HUES64 (cell line): ENCODE data around the gene UBE3C.
"Not testable (repeated sequence)": the region's sequence is repeated elsewhere in the genome, so short reads cannot be mapped to it uniquely, and the experiment has no call there.

Experiments used
- H3K27ac ChIP-seq: 2 replicates; pipeline ENCODE4 v1.7.0; 2013; ENCODE audit warnings: low read depth, low read length, inconsistent platforms
- H3K27me3 ChIP-seq: 2 replicates; pipeline ENCODE4 v1.6.1; 2013; ENCODE audit warnings: mild to moderate bottlenecking, low read length; ENCODE audit not compliant: insufficient read depth
- H3K36me3 ChIP-seq: 2 replicates; pipeline ENCODE4 v1.6.1; 2013; ENCODE audit warnings: mild to moderate bottlenecking, low read length; ENCODE audit not compliant: insufficient read depth
- H3K4me1 ChIP-seq: 2 replicates; pipeline ENCODE4 v1.6.1; 2013; ENCODE audit warnings: mild to moderate bottlenecking, low read length, moderate library complexity; ENCODE audit not compliant: insufficient read depth
- H3K4me3 ChIP-seq: 2 replicates; pipeline ENCODE4 v1.5.1; 2013; ENCODE audit warnings: mild to moderate bottlenecking, low read length, moderate library complexity
- H3K9ac ChIP-seq: 2 replicates; pipeline ENCODE4 v1.6.1; 2013; ENCODE audit warnings: mild to moderate bottlenecking, low read depth, low read length
- H3K9me3 ChIP-seq: 2 replicates; pipeline ENCODE4 v1.6.1; 2013; ENCODE audit warnings: low read depth, low read length; ENCODE audit not compliant: insufficient read depth
- WGBS: fragments of 150-250, 120-280 bp; methylation state at CpG from one replicate; pipeline ENCODE4 v1.1.7; 2013; ENCODE audit warnings: missing lambda C conversion rate; 5-methylcytosine and 5-hydroxymethylcytosine counted together

The UBE3C gene

DNA sequence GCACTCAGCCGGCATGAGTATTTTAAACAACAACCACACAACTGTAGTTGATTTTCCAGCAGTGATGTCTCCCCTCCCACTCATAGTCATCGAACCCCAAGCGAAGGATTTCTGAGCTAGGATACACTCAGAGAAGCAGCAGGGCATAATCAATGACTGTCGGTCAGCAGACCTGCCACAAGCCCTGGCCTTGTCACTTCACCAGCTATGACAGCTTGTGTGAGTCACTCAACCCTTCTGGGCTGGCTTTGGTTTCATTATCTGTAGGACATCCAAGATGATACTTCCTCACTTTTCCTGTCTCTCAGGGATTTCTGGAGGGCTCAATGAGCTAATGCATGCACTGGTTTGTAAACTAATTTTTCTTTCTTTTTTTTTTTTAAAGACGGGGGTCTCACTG is 22.0 kb upstream of the UBE3C start:
- H3K9ac ChIP-seq, result no peak overlapping the region
- no peaks in the 10 kb centered on the region for H3K36me3 ChIP-seq
- no peak overlapping the region for H3K4me3 ChIP-seq
- H3K27me3 ChIP-seq, result no peaks in the 10 kb centered on the region; the same call in 1 of the 2 replicates
- H3K4me1 ChIP-seq, result no peaks in the 10 kb centered on the region
- no peak overlapping the region for H3K27ac ChIP-seq
- H3K9me3 ChIP-seq, result peaks cover 5% of the 10 kb centered on the region
- WGBS, result 91% methylated on average over 5 of the region's 5 CpGs

DNA sequence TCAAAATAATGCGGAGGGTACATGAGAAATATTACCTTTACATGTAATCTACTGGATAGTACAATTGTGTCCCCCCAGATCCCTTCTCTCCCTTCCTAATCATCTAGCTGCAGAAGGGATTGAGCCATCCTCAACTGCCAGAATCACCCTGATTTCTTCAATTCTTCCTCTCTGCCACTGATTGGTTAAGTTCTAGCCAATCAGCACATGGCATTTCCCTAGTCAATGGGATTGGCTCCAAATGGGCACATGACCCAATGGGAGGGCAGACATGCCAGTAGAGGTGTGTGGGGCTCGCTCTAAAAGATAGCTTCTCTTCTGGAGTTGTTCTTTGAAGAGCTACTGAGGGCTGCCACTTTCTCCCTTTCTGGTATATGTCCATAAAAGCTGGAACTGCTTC is 20.9 kb upstream of the UBE3C start:
- Histone ChIP-seq H3K9ac (no peak overlapping the region), H3K36me3 (no peaks in the 10 kb centered on the region), H3K27me3 (no peaks in the 10 kb centered on the region; the same call in 1 of the 2 replicates), H3K4me1 (no peaks in the 10 kb centered on the region), H3K4me3 (no peak overlapping the region), H3K27ac (no peak overlapping the region), H3K9me3 (peaks cover 3% of the 10 kb centered on the region; the same call in 1 of the 2 replicates)
- WGBS, result 94% methylated on average over 2 of the region's 2 CpGs

DNA sequence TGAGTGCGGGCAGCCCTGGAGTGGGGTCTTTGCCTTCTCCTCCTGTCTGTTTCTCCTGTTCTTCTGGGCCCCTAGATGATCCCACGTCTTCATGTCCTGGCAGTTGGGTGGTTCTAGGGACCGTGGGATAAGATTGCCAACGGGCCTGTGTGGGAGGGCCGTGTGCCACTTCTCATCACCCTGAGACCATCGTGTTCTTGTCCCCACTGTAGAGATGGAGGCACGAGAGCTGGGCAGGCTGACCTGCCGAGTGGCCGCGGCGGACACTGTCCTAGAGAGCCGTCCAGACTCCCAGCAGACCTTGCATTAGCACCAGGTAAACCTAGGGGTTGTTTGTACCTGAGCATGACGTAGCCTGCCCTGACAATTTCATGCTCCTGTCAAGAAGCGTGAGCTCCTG is 18.5 kb upstream of the UBE3C start:
- peaks cover 3% of the 10 kb centered on the region; the same call in 1 of the 2 replicates for H3K9me3 ChIP-seq
- no peak overlapping the region for H3K27ac ChIP-seq
- no peaks in the 10 kb centered on the region for H3K4me1 ChIP-seq
- WGBS, result 94% methylated on average over 14 of the region's 14 CpGs
- no peak overlapping the region for H3K9ac ChIP-seq
- no peak overlapping the region for H3K4me3 ChIP-seq
- no peaks in the 10 kb centered on the region for H3K36me3 ChIP-seq
- no peaks in the 10 kb centered on the region for H3K27me3 ChIP-seq

DNA sequence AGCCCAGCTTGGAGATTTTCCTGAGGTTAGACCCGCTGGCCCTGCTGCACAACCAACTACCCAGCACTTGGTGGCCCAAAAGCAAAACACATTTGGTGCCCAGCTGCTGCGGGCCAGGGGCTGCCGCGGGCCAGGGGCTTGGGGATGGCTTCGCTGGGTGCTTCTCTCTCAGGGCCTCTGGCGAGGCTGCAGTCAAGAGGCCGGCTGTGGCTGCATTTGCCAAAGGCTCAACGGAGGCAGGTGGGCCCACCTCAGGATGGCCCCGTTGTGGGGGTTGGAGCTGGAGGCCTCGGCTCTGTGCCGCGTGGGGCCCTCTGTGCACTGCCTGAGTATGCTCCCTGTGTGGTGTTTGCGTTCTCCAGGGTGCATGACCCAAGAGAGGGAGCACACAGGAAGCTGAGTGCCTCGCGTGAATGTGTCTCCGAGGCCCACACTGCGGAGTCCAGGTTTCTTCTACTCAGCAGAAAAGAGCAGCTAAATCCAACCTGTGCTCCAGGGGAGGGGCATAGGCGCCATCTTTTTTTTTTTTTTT is 17.5 kb upstream of the UBE3C start:
- Histone ChIP-seq H3K9ac (no peak overlapping the region), H3K27me3 (no peaks in the 10 kb centered on the region), H3K36me3 (no peaks in the 10 kb centered on the region), H3K9me3 (peaks cover 3% of the 10 kb centered on the region; the same call in 1 of the 2 replicates), H3K4me3 (no peak overlapping the region), H3K4me1 (no peaks in the 10 kb centered on the region), H3K27ac (no peak overlapping the region)
- WGBS, result 96% methylated on average over 18 of the region's 18 CpGs

DNA sequence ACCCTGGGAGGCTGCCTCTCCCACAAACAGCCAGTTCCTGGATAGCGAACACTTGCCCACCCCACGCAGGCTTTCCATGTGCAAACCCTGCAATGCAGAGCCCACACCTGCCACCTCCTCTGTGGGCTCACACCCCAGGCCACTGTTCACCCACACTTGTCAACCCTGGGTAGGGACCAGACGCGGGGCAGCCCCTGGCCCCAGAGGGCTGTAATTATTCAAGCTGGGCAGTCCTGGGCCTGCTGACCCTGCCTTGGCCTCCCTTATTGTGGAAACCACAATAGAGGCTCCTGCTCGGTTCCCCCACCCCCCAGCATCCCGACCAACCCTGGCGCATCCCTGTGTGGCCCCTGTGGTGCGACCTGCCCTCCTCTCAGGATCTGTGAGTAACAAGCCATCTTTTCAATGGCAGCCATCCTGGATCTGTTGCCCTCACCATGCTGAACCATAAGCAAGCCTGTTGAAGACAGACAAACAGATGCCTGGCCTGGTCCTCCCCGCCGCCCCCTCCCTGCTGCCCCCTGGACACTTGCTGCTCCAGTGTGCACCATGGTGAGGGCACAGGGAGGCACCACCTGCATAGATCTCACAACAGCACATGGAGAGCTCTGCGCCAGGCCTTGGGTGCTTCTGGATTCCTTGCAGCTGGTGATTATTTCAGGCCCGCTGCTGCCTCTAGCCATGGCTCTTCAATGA is 15.8 kb upstream of the UBE3C start:
- H3K36me3 ChIP-seq, result no peaks in the 10 kb centered on the region
- H3K27ac ChIP-seq, result no peak overlapping the region
- H3K4me3 ChIP-seq, result no peak overlapping the region
- H3K9me3 ChIP-seq, result no peaks in the 10 kb centered on the region
- H3K9ac ChIP-seq, result no peak overlapping the region
- no peaks in the 10 kb centered on the region for H3K4me1 ChIP-seq
- no peaks in the 10 kb centered on the region for H3K27me3 ChIP-seq
- 85% methylated on average over 12 of the region's 12 CpGs for WGBS

DNA sequence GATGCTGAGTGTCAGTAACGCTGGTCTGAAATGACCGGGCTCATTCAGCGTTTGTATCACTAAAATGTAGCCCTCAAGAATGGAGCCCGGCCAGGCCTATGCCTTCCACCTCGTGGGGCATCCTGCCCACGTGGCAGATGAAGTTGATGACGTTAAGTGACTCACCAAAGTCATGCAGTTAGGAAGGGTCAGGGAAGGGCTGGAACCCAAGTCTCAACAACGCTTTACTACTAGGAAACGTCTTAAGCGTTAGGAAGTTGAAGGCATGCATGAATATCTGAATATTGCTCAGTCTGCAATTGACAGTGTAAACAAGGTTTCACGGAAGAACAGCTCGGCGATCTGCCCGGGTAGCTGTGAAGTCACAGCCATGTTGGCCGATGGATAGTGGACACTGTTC is 14.0 kb upstream of the UBE3C start:
- H3K4me1 ChIP-seq, result no peaks in the 10 kb centered on the region
- no peaks in the 10 kb centered on the region for H3K9me3 ChIP-seq
- 91% methylated on average over 15 of the region's 15 CpGs for WGBS
- no peaks in the 10 kb centered on the region for H3K36me3 ChIP-seq
- no peak overlapping the region for H3K9ac ChIP-seq
- no peak overlapping the region for H3K27ac ChIP-seq
- H3K4me3 ChIP-seq, result no peak overlapping the region
- no peaks in the 10 kb centered on the region for H3K27me3 ChIP-seq

DNA sequence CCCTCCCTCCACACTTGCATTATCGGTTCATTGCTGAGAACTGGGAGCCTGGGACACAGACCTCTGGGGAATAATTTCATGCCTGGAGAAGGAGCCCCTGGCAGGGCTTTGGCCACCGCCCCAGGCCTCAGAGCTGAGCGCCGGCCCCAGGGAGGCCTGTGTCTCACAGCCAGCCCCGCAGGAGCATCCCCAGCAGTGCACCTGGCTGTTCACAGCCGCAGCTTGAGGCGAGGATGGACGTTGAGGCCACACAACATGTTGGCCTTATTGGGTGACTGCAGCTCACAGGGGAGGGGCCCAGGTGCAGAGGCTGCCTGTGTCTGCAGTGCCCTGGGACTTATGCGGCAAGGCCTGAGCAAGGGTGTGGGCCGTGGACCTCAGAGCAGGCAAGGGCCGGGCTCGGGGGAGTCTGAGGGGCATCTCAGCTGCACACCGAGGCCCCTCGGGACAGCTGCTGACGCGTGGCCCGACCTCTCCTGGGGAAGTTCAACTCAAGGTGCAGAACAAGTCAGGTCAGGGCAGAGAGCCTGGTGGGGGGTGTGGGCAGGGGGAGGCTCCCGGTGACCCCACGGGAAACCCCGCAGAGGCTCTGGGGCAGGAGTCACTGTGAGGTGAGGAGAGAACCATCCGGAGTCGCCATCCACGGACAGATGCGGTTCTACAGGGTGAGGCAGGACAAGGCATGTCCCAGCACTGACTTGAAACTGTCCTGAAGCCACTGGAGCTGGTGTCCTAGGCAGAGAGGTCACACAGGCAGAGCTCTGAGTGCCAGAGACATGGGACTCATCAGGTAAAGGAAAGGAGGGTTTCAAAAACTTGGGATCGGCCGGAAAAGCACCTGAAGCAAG is 13.1 kb upstream of the UBE3C start:
- H3K27ac ChIP-seq, result no peak overlapping the region
- H3K36me3 ChIP-seq, result no peaks in the 10 kb centered on the region
- peaks cover 3% of the 10 kb centered on the region for H3K27me3 ChIP-seq
- H3K4me1 ChIP-seq, result no peaks in the 10 kb centered on the region
- 90% methylated on average over 26 of the region's 26 CpGs for WGBS
- no peak overlapping the region for H3K4me3 ChIP-seq
- no peak overlapping the region for H3K9ac ChIP-seq
- H3K9me3 ChIP-seq, result no peaks in the 10 kb centered on the region

DNA sequence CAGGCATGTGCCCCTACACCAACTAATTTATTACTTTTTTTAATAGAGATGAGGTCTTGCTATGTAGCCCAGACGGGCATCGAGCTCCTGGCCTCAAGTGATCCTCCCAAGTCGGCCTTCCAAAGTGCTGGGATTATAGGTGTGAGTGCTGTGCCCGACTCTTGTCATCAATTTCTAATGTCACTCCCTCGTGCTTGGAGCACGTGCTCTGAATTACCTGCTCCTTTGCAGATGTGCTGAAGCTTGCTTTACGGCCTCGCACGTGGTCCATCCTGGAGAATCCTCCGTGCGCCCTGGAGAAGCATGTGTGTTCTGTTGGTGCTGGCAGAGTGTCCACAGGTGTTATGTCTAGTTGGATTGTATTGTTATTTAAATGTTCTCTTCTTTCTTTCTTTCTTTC is 11.8 kb upstream of the UBE3C start:
- H3K36me3 ChIP-seq, result no peaks in the 10 kb centered on the region
- WGBS, result 93% methylated on average over 11 of the region's 11 CpGs
- no peak overlapping the region for H3K9ac ChIP-seq
- no peak overlapping the region for H3K4me3 ChIP-seq
- no peaks in the 10 kb centered on the region for H3K9me3 ChIP-seq
- no peak overlapping the region for H3K27ac ChIP-seq
- H3K27me3 ChIP-seq, result peaks cover 3% of the 10 kb centered on the region
- H3K4me1 ChIP-seq, result no peaks in the 10 kb centered on the region

DNA sequence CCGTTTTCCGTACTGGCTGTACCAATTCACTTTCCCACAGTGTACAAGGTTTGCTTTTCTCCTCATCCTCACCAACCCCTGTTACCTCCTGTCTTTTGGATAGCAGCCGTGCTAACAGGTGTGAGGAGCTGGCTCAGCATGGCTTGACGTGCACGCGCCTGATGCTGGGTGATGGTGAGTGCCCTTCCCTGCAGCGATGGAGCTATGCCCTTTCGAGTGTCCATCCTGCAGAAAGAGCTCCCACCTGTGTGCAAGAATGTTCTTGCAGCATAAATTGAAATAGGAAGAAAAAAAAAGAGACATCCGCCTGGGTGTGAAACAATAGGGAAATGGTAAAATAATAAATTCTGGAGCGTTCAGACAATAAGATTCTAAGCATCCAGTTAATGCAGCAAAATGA is 9.5 kb upstream of the UBE3C start:
- no peaks in the 10 kb centered on the region for H3K9me3 ChIP-seq
- H3K9ac ChIP-seq, result no peak overlapping the region
- 88% methylated on average over 10 of the region's 10 CpGs for WGBS
- peaks cover 3% of the 10 kb centered on the region for H3K27me3 ChIP-seq
- H3K4me1 ChIP-seq, result no peaks in the 10 kb centered on the region
- H3K4me3 ChIP-seq, result no peak overlapping the region
- no peak overlapping the region for H3K27ac ChIP-seq
- no peaks in the 10 kb centered on the region for H3K36me3 ChIP-seq

DNA sequence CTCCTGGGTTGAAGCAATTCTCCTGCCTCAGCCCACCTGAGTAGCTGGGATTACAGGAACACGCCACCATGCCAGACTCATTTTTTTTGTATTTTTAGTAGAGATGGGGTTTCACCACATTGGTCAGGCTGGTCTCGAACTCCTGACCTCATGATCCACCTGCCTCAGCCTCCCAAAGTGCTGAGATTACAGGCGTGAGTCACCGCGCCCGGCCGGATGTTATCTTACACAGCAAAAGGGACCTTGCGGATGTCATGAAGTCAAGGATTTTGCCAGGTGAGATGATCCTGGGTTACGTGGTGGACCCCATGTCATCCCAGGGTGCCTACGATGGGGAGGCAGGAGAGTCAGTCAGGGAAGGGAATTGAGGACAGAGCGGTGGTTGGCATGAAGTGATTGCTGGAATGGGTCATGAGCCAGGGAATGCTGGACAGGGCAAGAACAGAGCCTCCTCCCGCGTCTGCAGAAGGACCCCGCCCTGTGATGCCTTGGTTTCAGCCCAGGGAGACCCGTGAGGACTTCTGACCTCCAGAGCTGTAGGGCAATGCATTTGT is 8.7 kb upstream of the UBE3C start:
- H3K9ac ChIP-seq, result no peak overlapping the region
- H3K4me1 ChIP-seq, result no peaks in the 10 kb centered on the region
- peaks cover 3% of the 10 kb centered on the region for H3K27me3 ChIP-seq
- no peak overlapping the region for H3K27ac ChIP-seq
- 84% methylated on average over 15 of the region's 15 CpGs for WGBS
- H3K36me3 ChIP-seq, result no peaks in the 10 kb centered on the region
- H3K9me3 ChIP-seq, result no peaks in the 10 kb centered on the region
- H3K4me3 ChIP-seq, result no peak overlapping the region

DNA sequence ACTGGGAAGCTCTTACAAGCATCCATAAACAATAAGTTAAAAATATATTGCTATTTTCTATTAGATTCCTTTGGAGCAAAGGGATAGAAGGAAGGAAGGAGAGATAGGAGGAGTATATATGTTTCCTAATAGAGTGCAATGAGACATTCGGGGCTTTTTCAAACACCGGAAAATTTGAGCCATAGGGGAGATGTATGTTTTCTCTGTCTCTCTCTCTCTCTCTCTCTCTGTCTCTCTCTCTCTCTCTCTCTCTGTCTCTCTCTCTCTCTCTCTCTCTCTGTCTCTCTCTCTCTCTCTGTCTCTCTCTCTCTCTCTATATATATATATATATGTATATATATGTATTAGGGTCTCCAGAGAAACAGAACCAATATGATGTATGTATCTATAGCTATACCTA is 7.9 kb upstream of the UBE3C start:
- H3K27ac ChIP-seq, H3K27me3 ChIP-seq, H3K9me3 ChIP-seq, H3K36me3 ChIP-seq, H3K9ac ChIP-seq, H3K4me3 ChIP-seq, H3K4me1 ChIP-seq: not testable (repeated sequence)
- WGBS, result 100% methylated on average over 1 of the region's 2 CpGs
